ENCODE measurements around the gene SPINK6. TPM values are rescaled to one million over a fixed set of nuclear protein-coding genes. Genes with fewer than 3 reads are reported as not detected.

Gene SPINK6, protein sequence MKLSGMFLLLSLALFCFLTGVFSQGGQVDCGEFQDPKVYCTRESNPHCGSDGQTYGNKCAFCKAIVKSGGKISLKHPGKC
- not detected in 2 replicates for total RNA-seq

DNA sequence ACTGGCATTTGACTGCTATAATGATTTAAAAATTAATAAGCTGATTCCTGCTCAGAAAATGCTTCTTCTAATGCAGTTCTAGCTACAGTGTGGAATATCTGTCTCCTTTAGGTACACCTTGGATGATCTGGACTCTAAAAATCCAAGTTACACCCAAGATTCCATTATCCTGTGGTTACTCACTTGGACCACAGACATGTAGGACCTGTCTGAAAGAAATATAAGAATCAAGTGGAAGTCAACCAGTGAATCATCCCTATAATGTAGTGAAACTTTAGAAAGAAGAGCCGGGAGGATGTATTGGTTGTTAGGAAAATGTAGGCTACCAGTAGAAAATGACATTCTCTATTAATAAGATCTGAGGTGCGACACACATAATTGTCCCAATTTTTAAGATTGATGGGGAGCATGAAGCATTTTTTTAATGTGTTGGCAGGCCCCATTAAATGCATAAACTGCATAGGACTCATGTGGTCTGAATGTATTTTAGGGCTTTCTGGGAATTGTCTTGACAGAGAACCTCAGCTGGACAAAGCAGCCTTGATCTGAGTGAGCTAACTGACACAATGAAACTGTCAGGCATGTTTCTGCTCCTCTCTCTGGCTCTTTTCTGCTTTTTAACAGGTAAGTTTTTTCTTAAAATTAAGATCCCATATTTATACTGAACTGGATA is at the start of gene SPINK6:
SPINK6 (plus strand) TSS at position 512 of the 673 bp plus-strand sequence; CDS start at position 567, 55 bp downstream.

DNA sequence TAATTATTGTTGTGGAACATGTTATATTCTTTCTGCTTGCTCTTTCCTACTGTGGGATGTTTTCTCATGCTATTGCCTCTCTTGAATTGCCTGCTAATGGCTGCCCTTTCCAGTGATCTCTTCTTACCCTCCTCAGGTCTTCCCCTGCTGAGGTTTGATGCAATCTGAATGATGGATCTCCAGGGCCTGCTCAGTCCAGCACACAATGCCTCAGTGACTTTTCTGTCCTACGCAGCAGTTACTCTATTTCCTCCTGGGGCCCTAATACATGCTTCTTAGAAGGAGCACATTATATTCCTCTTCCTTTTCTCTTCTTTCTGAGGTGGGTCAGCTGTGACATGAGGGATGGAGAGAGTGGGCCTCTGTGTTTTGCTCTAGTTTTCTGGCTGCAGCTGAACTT is 34.6 kb upstream of the SPINK6 start, which contains the start of gene SPINK14:
SPINK14 (plus strand) TSS at position 301 of the 400 bp plus-strand sequence. CDS start 1,187 bp downstream, outside the sequence.

DNA sequence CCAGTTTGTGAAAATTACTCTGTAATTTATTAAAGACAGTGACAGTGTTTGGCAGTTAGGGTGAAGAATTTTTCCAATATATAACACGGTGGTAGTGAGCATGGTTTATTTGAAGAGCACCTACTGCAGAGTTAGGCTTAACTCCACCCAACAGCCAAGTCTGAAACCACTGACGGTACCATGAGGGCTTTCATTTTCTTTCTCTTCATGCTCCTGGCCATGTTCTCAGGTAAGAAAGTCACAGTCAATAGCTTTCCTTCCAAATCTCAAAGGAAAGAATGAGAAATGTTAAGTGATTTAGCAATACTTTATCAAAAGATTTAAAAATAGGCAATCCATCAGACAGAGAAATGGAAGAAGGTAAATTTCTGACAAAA is 35.6 kb downstream of the SPINK6 start, which contains the start of gene MARCOL:
MARCOL (plus strand) TSS at position 108 of the 377 bp plus-strand sequence; CDS start at position 181, 73 bp downstream.

Other genes with a start within 250 kb of the SPINK6 start
- 0.09 TPM in 1 of 2 replicates, not detected in the other for gene SPINK5, start 139.1 kb upstream of the SPINK6 start, total RNA-seq
- gene SPINK14, start 34.5 kb upstream of the SPINK6 start, total RNA-seq, result not detected in 2 replicates
- not detected in 2 replicates for gene MARCOL, start 35.5 kb downstream of the SPINK6 start, total RNA-seq
- gene SPINK13, start 65.8 kb downstream of the SPINK6 start, total RNA-seq, result not detected in 2 replicates
- not detected in 2 replicates for gene SPINK7, start 109.4 kb downstream of the SPINK6 start, total RNA-seq
- gene SPINK9, start 132.5 kb downstream of the SPINK6 start, total RNA-seq, result not detected in 2 replicates
- 45.2 and 60.8 TPM in 2 replicates for gene FBXO38, start 180.9 kb downstream of the SPINK6 start, total RNA-seq